DND-41 (cell line): Measurements from ENCODE around the gene GNMT.

Source experiments
- ATAC-seq: fragments of 200-7000 bp; cut with Tn5 transposase; 3 replicates; pipeline ENCODE4 v1.9.1; 2021; ENCODE audit warnings: low read depth; ENCODE audit not compliant: insufficient read depth
- DNase-seq: peaks from one replicate; pipeline ENCODE4 v3.0.0-alpha.2; 2020
- H2AFZ ChIP-seq: 2 replicates; pipeline ENCODE4 v1.6.0; 2012; ENCODE audit warnings: low read depth, low read length
- H3K27ac ChIP-seq: 2 replicates; pipeline ENCODE4 v1.5.1; 2012; ENCODE audit warnings: low read length, inconsistent platforms
- H3K27me3 ChIP-seq: fragments of 200-600 bp; sonication (generic); 2 replicates; pipeline ENCODE4 v1.6.0; 2012; ENCODE audit warnings: low read length, mild to moderate bottlenecking, inconsistent platforms; ENCODE audit not compliant: insufficient read depth, poor library complexity
- H3K36me3 ChIP-seq: 2 replicates; pipeline ENCODE4 v1.5.1; 2012; ENCODE audit warnings: low read length, inconsistent platforms; ENCODE audit not compliant: insufficient read depth
- H3K4me1 ChIP-seq: 2 replicates; pipeline ENCODE4 v1.5.1; 2012; ENCODE audit warnings: mild to moderate bottlenecking, low read length; ENCODE audit not compliant: insufficient read depth
- H3K4me2 ChIP-seq: 2 replicates; pipeline ENCODE4 v1.6.0; 2012; ENCODE audit warnings: mild to moderate bottlenecking, moderate library complexity, low read length, inconsistent platforms; ENCODE audit not compliant: insufficient read depth
- H3K4me3 ChIP-seq, 2 experiments: fragments of 200-600 bp in 1 of 2; shearing (Covaris generic) in 1 of 2; 2 replicates each; pipeline ENCODE4 v1.5.1; 2012 to 2016; ENCODE audit warnings: inconsistent platforms in 2 of 2, low read length in 2 of 2, mild to moderate bottlenecking in 2 of 2, low read depth in 1 of 2, moderate library complexity in 1 of 2
- H3K79me2 ChIP-seq: 2 replicates; pipeline ENCODE4 v1.6.0; 2012; ENCODE audit warnings: low read length, inconsistent platforms; ENCODE audit not compliant: insufficient read depth
- H3K9ac ChIP-seq: 2 replicates; pipeline ENCODE4 v1.6.0; 2012; ENCODE audit warnings: low read depth, mild to moderate bottlenecking, inconsistent platforms, low read length, moderate library complexity
- H3K9me3 ChIP-seq: 2 replicates; pipeline ENCODE4 v1.5.1; 2012; ENCODE audit warnings: low read length, moderate library complexity, mild to moderate bottlenecking, inconsistent platforms; ENCODE audit not compliant: insufficient read depth, severe bottlenecking
- H4K20me1 ChIP-seq: 2 replicates; pipeline ENCODE4 v1.6.0; 2012; ENCODE audit warnings: low read length; ENCODE audit not compliant: insufficient read depth
- CTCF ChIP-seq: IDR thresholded peaks from 2 replicates; pipeline ENCODE4 v1.5.1; 2012; ENCODE audit warnings: borderline replicate concordance, low read length, moderate library complexity, mild to moderate bottlenecking; ENCODE audit not compliant: poor library complexity, severe bottlenecking; ENCODE audit errors: extremely low read depth
- EZH2 ChIP-seq: IDR thresholded peaks from 3 replicates; pipeline ENCODE4 v1.6.1; 2012; ENCODE audit warnings: borderline replicate concordance, low read depth, mild to moderate bottlenecking, moderate library complexity, low read length, inconsistent platforms; ENCODE audit not compliant: severe bottlenecking

The GNMT gene

GRCh38 chr6:43001843-43002242, 41.3 kb downstream of the GNMT start:
- TF ChIP-seq CTCF, result no peak
- no peak overlapping the region for H3K4me3 ChIP-seq

GRCh38 chr6:43005844-43006243, 45.3 kb downstream of the GNMT start:
- H3K4me2 ChIP-seq, result no peak overlapping the region
- ATAC-seq (no peak), DNase-seq (no peak)
- H3K36me3 ChIP-seq, result peaks cover 61% of the 10 kb centered on the region
- H3K9ac ChIP-seq, result no peak overlapping the region
- peaks cover 8% of the 10 kb centered on the region for H3K79me2 ChIP-seq
- H2AFZ ChIP-seq, result no peak overlapping the region
- H3K27ac ChIP-seq, result no peak overlapping the region
- H3K4me1 ChIP-seq, result no peaks in the 10 kb centered on the region
- no peaks in the 10 kb centered on the region for H3K9me3 ChIP-seq
- H3K27me3 ChIP-seq, result no peaks in the 10 kb centered on the region
- TF ChIP-seq EZH2, result no peak
- no peak for TF ChIP-seq CTCF
- H4K20me1 ChIP-seq, result peaks cover 3% of the 10 kb centered on the region; the same call in 1 of the 2 replicates
- no peak overlapping the region for H3K4me3 ChIP-seq

More at GRCh38 chr6:43001843-43002242, 41.3 kb downstream of the GNMT start:
- H2AFZ ChIP-seq, result no peak overlapping the region
- H3K9me3 ChIP-seq, result no peaks in the 10 kb centered on the region
- H3K36me3 ChIP-seq, result peaks cover 38% of the 10 kb centered on the region
- H3K79me2 ChIP-seq, result peaks cover 23% of the 10 kb centered on the region
- no peaks in the 10 kb centered on the region for H3K4me1 ChIP-seq
- H3K9ac ChIP-seq, result no peak overlapping the region
- peaks cover 3% of the 10 kb centered on the region; the same call in 1 of the 2 replicates for H4K20me1 ChIP-seq
- DNase-seq (no peak), ATAC-seq (no peak)
- no peak overlapping the region for H3K4me2 ChIP-seq
- H3K27me3 ChIP-seq, result no peaks in the 10 kb centered on the region
- H3K27ac ChIP-seq, result no peak overlapping the region

DNA sequence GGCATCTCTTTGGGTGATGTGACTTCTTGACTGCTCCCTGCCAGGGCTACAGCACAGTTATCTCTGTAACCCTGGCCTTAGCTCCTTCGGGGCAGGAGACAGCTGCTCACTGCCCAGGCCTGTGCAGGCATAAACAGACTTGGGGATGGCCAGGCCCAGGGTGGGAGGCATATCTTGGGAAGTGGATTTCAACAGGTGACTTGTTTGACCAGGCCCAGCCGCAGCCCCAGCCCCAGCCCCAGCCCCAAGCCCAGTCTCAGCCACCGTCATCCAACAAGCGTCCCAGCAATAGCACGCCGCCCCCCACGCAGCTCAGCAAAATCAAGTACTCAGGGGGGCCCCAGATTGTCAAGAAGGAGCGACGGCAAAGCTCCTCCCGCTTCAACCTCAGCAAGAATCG, 45.7 kb downstream of the GNMT start:
- DNase-seq, result no peak
- Histone ChIP-seq H3K9me3 (no peaks in the 10 kb centered on the region), H3K79me2 (peaks cover 11% of the 10 kb centered on the region), H3K9ac (no peak overlapping the region), H3K4me2 (no peak overlapping the region), H2AFZ (no peak overlapping the region), H3K4me1 (peaks cover 4% of the 10 kb centered on the region), H3K36me3 (peaks cover 65% of the 10 kb centered on the region), H3K27ac (no peak overlapping the region), H4K20me1 (peaks cover 3% of the 10 kb centered on the region; the same call in 1 of the 2 replicates), H3K27me3 (no peaks in the 10 kb centered on the region), H3K4me3 (no peak overlapping the region)
- TF ChIP-seq CTCF (no peak), EZH2 (no peak)
- no peak for ATAC-seq

DNA sequence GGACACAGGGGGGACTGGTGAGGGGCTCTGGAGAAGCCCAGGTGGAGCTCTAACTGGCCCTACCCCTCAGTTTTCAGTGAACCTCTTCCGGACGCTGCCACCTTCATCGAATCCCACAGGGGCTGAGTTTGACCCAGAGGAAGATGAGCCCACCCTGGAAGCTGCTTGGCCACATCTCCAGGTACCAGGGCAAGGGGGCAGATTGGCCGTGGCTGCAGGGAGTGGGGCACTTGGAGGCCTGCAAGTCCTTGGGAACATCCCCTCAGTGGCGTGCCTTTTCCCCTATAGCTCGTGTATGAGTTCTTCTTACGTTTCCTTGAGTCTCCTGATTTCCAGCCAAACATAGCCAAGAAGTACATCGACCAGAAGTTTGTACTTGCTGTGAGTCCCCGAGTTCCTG, 46.6 kb downstream of the GNMT start:
- peaks cover 12% of the 10 kb centered on the region for H3K4me1 ChIP-seq
- peaks cover 3% of the 10 kb centered on the region; the same call in 1 of the 2 replicates for H4K20me1 ChIP-seq
- DNase-seq (no peak), ATAC-seq (no peak)
- H3K4me3 ChIP-seq, result no peak overlapping the region
- no peak overlapping the region for H3K4me2 ChIP-seq
- no peak for TF ChIP-seq CTCF
- no peak for TF ChIP-seq EZH2
- H3K79me2 ChIP-seq, result peaks cover 18% of the 10 kb centered on the region
- H3K9ac ChIP-seq, result no peak overlapping the region
- peaks cover 74% of the 10 kb centered on the region for H3K36me3 ChIP-seq
- no peak overlapping the region for H2AFZ ChIP-seq
- no peaks in the 10 kb centered on the region for H3K9me3 ChIP-seq
- no peak overlapping the region for H3K27ac ChIP-seq
- H3K27me3 ChIP-seq, result no peaks in the 10 kb centered on the region
